SJSA1 (cell line): ENCODE results near the gene SMYD3. TPM values are rescaled to one million over a fixed set of nuclear protein-coding genes. Genes with fewer than 3 reads are reported as not detected.

Experiments used
- DNase-seq, 2 experiments: peaks; one replicate each; pipeline ENCODE4 v3.0.0-alpha.2; 2015 to 2020; ENCODE audit warnings: low spot score in 2 of 2, low read depth in 1 of 2
- H3K27ac ChIP-seq: fragments of 250-450 bp; sonication (Bioruptor Pico); 2 replicates; pipeline ENCODE4 v1.5.1; 2020; ENCODE audit warnings: mild to moderate bottlenecking, moderate library complexity
- H3K27me3 ChIP-seq: fragments of 250-450 bp; sonication (Bioruptor Pico); replicated peaks from 2 replicates; pipeline ENCODE4 v1.5.1; 2020; ENCODE audit warnings: mild to moderate bottlenecking, moderate library complexity
- H3K36me3 ChIP-seq: fragments of 250-450 bp; sonication (Bioruptor Pico); 2 replicates; pipeline ENCODE4 v1.5.1; 2020; ENCODE audit warnings: mild to moderate bottlenecking
- H3K4me1 ChIP-seq: fragments of 250-450 bp; sonication (Bioruptor Pico); replicated peaks from 2 replicates; pipeline ENCODE4 v1.6.1; 2021; ENCODE audit warnings: mild to moderate bottlenecking
- H3K4me3 ChIP-seq: fragments of 250-450 bp; sonication (Bioruptor Pico); 2 replicates; pipeline ENCODE4 v1.5.1; 2020; ENCODE audit warnings: mild to moderate bottlenecking
- H3K9me3 ChIP-seq: fragments of 250-450 bp; sonication (Bioruptor Pico); replicated peaks from 2 replicates; pipeline ENCODE4 v1.5.1; 2020; ENCODE audit warnings: mild to moderate bottlenecking
- total RNA-seq: library from RNA; depleted of rRNA; stranded (reverse); fragments of >200 nt; shearing (Covaris generic); gene quantifications from 2 replicates; pipeline ENCODE4 v1.2.3, GENCODE V29; 2014

Gene SMYD3
- total RNA-seq, 1 experiment from 2014 or later: 38.5 TPM

DNA sequence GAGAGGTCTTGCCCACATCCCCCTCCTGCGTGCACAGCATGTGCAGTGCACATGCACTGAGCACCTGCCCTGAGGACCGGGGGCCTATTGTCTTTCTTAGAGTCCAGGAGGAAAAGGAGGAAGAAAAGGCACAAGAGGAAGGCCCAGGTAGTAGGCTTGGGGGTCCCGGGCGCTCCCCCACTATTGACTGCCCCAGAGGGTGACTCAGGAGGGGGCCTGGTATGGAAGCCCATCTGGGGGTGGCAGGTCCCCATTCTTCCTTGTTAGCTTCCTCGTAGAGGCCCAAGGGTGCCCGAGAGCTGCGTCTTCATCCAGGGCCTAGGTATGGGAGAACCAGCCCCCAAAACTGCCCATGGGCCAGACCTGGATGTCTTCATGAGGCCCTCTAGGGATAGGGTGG, 4.1 kb upstream of the SMYD3 start:
- peaks cover 10% of the 10 kb centered on the region for H3K9me3 ChIP-seq
- no peaks in the 10 kb centered on the region for H3K27me3 ChIP-seq
- H3K4me3 ChIP-seq: no peak overlapping the region
- H3K4me1 ChIP-seq: peaks cover 8% of the 10 kb centered on the region
- 0 out of 2 replicates have a peak, but pooled peaks cover 2% of the 10 kb centered on the region for H3K36me3 ChIP-seq
- no peak overlapping the region for H3K27ac ChIP-seq
- DNase-seq: no peak

DNA sequence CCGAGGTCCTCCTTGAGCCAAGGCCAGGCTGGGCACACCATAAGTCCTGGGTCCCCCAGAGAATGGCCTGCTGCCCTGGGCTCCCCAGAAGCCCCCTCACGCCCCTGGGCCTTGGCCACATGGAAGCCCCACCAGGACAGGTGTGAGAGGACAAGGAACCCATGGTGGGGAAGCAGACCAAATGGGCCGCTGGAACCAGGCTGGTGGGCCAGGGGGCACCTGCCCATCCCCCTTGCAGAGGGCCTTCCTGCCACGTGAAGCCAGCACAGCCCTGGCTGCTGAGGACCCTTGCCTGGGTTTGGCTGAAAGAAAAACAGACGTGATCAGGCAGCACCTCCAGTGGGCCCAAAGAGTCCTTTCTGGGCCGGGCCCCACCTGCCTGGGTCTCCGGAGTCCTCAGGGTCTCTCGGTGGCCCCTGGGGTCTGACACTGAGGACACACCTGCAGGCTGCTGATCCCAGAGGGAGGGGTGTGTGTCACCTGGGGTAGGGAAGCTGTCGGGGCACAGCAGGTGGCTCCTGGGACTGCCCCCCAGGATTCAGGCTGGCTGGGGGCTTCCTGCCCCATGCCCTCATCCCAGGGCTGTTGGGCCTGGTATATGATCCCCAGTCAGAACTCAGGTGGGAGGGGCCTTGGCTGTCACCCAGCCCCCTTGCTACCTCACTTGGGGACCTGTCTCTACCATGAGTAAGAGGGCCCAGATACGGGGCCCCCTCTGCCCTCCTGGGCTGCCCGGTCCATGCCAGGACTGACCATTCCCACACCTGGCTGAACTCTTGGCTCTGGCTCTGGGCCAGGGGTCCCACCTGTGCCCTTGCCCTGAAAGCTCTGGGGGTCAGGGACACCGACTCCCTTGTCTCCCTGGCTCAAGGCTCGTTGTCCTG, 3.3 kb upstream of the SMYD3 start:
- DNase-seq: no peak
- 0 out of 2 replicates have a peak, but pooled peaks cover 2% of the 10 kb centered on the region for H3K36me3 ChIP-seq
- H3K27ac ChIP-seq: no peak overlapping the region
- no peak overlapping the region for H3K4me3 ChIP-seq
- H3K9me3 ChIP-seq: peaks cover 6% of the 10 kb centered on the region
- H3K27me3 ChIP-seq: no peaks in the 10 kb centered on the region
- peaks cover 9% of the 10 kb centered on the region for H3K4me1 ChIP-seq

- Histone ChIP-seq H3K4me3 (no peak overlapping the region), H3K27me3 (no peaks in the 10 kb centered on the region), H3K27ac (no peak overlapping the region), H3K9me3 (no peaks in the 10 kb centered on the region), H3K4me1 (peaks cover 9% of the 10 kb centered on the region), H3K36me3 (0 out of 2 replicates have a peak, but pooled peaks cover 2% of the 10 kb centered on the region)
- DNase-seq: no peak
These were observed 2.0 kb upstream of the SMYD3 start for GRCh38 chr1:246508897-246509688.

GRCh38 chr1:246506367-246506673, 759 bp downstream of the SMYD3 start:
- peak overlapping the region; percentile 75 for H3K4me3 ChIP-seq
- H3K4me1 ChIP-seq: peaks cover 23% of the 10 kb centered on the region
- no peaks in the 10 kb centered on the region for H3K9me3 ChIP-seq
- H3K27ac ChIP-seq: no peak overlapping the region
- no peak for DNase-seq
- H3K36me3 ChIP-seq: 0 out of 2 replicates have a peak, but pooled peaks cover 2% of the 10 kb centered on the region
- no peaks in the 10 kb centered on the region for H3K27me3 ChIP-seq

DNA sequence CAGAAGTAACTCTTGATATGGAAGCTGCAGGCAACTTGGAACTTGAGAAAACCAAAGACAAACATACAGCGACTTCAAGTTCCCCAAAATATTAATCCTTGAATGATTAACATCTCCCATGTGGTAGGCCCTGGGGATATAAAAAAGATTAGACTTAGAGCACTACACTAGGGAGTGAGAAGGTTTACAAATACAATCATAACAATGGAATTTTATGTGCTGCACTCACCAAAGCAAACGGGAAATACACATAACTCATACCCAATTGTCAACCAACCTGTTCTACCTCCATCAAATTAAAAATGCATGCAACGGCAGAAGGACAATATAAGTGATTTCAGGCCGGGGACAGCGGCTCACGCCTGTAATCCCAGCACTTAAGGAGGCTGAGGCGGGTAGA, 3.7 kb downstream of the SMYD3 start:
- Histone ChIP-seq H3K4me1 (peaks cover 23% of the 10 kb centered on the region), H3K27me3 (no peaks in the 10 kb centered on the region), H3K36me3 (0 out of 2 replicates have a peak, but pooled peaks cover 2% of the 10 kb centered on the region), H3K9me3 (no peaks in the 10 kb centered on the region), H3K27ac (no peak overlapping the region), H3K4me3 (no peak overlapping the region)
- no peak for DNase-seq

DNA sequence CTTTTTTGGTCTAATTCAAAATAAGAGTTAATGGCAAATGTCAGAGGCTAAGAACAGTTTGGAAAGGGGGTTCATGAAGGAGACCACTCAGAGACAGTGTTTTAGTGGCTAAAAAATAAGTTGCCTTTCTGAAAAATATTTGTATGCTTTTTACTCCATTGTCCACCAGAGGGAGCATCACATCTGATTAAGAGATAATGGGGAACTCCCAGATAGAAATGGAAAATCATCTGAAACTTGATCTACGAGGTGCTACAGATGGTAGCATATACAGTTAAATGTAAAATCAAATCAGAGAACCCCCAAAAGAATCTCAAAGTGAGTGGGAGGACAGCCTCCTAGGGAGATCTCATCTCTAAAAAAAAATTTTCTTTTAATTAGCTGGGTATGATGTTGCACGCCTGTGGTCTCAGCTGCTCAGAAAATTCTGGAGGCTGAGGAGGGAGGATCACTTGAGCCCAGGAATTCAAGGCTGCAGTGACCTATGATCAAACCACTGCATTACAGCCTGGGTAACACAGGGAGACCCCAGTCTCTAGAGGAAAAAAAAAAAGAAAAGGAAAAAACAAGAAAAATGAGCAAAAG, 9.7 kb downstream of the SMYD3 start:
- no peak overlapping the region for H3K27ac ChIP-seq
- no peak overlapping the region for H3K4me3 ChIP-seq
- H3K9me3 ChIP-seq: no peaks in the 10 kb centered on the region
- DNase-seq: peak in 1 of 2 experiments; percentile 65
- H3K27me3 ChIP-seq: no peaks in the 10 kb centered on the region
- H3K36me3 ChIP-seq: no peaks in the 10 kb centered on the region
- peaks cover 4% of the 10 kb centered on the region; the same call in 1 of the 2 replicates for H3K4me1 ChIP-seq

GRCh38 chr1:246492611-246493245, 14.4 kb downstream of the SMYD3 start:
- Histone ChIP-seq H3K4me3 (no peak overlapping the region), H3K27ac (no peak overlapping the region), H3K36me3 (no peaks in the 10 kb centered on the region), H3K27me3 (no peaks in the 10 kb centered on the region), H3K9me3 (no peaks in the 10 kb centered on the region), H3K4me1 (peaks cover 3% of the 10 kb centered on the region; the same call in 1 of the 2 replicates)
- peak; percentile 65 for DNase-seq

GRCh38 chr1:246491551-246492053, 15.5 kb downstream of the SMYD3 start:
- Histone ChIP-seq H3K36me3 (no peaks in the 10 kb centered on the region), H3K9me3 (no peaks in the 10 kb centered on the region), H3K27me3 (no peaks in the 10 kb centered on the region), H3K4me3 (no peak overlapping the region), H3K4me1 (peaks cover 3% of the 10 kb centered on the region; the same call in 1 of the 2 replicates), H3K27ac (no peak overlapping the region)
- no peak for DNase-seq

DNA sequence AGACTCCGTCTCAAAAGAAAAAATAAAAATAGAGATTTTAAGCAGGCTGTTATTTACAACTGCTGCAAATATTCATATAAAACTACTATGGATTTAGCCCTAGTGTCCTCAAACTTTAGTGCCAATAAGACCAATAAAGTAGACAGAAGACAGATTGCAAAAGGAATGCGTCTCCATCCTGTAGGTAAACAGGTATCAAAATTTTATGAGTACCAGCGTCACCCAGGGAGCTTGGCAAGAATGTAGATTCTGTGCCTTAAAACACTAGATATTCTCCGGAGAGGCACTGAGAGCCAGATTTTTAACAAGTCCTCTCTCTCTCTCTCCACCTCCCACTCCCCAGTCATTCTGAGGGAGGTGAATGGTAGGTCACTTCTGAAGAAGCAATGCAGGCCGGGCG, 18.4 kb downstream of the SMYD3 start:
- DNase-seq: no peak

DNA sequence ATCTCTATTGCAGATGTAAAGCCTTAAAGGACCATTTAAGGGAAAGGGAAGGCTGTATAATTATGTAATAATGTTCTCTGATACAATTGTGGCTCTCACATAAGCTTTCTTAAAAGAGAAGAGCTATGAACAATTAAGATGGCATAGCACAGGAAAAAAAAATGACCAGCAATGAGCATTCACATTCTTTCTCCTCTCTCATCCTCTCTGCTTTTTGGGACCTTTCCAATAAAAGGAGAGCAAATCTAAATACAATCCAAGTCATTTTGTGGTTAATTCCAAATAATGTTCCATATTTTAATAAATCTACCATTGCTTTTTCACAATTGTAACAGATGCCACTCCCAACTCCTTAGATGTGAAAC, 23.5 kb downstream of the SMYD3 start:
- no peak for DNase-seq
- Histone ChIP-seq H3K36me3 (no peaks in the 10 kb centered on the region), H3K27ac (no peak overlapping the region), H3K4me1 (peaks cover 10% of the 10 kb centered on the region), H3K27me3 (no peaks in the 10 kb centered on the region), H3K9me3 (no peaks in the 10 kb centered on the region), H3K4me3 (no peak overlapping the region)

More for the DNA sequence above, 18.4 kb downstream of the SMYD3 start:
- Histone ChIP-seq H3K27me3 (no peaks in the 10 kb centered on the region), H3K9me3 (no peaks in the 10 kb centered on the region), H3K27ac (no peak overlapping the region), H3K4me1 (peaks cover 3% of the 10 kb centered on the region; the same call in 1 of the 2 replicates), H3K36me3 (no peaks in the 10 kb centered on the region), H3K4me3 (no peak overlapping the region)

DNA sequence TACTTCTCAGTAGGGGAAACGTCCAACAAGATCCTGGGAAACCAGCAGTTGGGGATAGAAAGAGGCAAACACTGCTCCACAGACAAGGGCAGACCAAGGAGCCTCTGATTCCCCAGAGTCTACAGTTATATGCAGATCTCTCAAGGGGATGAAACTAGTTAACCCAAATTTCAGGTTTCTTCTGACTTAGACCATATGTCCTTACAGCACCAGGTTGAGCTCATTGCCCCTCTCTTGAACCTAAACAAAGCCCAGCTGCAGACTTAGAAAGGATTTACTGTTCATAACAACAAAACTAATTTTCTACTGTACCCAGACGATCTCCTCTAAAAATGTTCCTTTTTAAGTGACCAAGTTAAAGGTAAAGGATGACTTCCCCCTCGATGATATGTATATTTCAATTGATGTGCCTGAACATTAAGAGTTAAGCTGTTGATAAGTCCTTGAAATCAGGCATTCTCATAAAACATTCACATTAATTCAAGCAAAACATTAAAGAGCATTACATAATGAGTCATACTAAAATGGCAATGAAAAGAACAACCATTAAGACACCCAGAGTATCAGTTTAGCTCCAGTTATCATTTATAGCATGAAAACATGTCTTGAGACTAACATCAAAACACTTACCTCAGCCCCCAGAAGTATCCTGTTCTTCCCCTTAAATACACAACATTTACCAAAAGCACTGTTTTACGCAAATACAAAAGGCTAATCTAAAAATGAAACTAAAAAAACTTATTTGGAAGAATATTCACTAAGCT, 24.1 kb downstream of the SMYD3 start:
- Histone ChIP-seq H3K36me3 (no peaks in the 10 kb centered on the region), H3K9me3 (no peaks in the 10 kb centered on the region), H3K4me3 (no peak overlapping the region), H3K27me3 (no peaks in the 10 kb centered on the region), H3K4me1 (peaks cover 10% of the 10 kb centered on the region), H3K27ac (no peak overlapping the region)
- peak in 1 of 2 experiments; percentile 4 for DNase-seq

DNA sequence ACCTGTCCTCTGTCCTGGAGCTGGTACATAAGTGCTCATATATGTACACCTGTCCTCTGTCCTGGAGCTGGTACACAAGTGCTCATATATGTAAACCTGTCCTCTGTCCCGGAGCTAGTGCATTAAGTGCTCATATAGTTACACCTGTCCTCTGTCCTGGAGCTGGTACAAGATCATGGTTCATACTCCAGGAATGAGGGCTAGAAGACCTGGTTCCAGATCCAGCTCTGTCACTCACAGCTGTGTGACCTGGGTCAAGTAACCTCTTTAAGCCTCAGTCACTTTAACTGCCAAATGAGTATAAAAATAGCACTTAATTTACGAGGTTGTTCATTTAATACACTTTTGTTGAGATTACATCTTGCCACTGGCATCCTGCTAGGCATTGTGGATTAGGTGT, 28.0 kb downstream of the SMYD3 start:
- Histone ChIP-seq H3K27me3 (no peaks in the 10 kb centered on the region), H3K27ac (no peak overlapping the region), H3K4me1 (peaks cover 10% of the 10 kb centered on the region), H3K4me3 (no peak overlapping the region), H3K36me3 (no peaks in the 10 kb centered on the region), H3K9me3 (no peaks in the 10 kb centered on the region)
- DNase-seq: no peak

- no peak for DNase-seq
These were observed 29.4 kb downstream of the SMYD3 start for GRCh38 chr1:246477634-246478033.

More at GRCh38 chr1:246477634-246478033, 29.4 kb downstream of the SMYD3 start:
- Histone ChIP-seq H3K27me3 (no peaks in the 10 kb centered on the region), H3K36me3 (no peaks in the 10 kb centered on the region), H3K4me1 (no peaks in the 10 kb centered on the region), H3K9me3 (no peaks in the 10 kb centered on the region), H3K4me3 (no peak overlapping the region), H3K27ac (no peak overlapping the region)
